GM21717 (cell line): ENCODE data around the gene TUBB4B.
"Not testable (repeated sequence)": the region's sequence is repeated elsewhere in the genome, so short reads cannot be mapped to it uniquely, and the experiment has no call there.

Experiments used
- ATAC-seq: cut with Tn5 transposase; IDR thresholded peaks from one replicate; pipeline ENCODE4 v1.9.1; 2021; ENCODE audit warnings: mild to moderate bottlenecking, moderate library complexity; ENCODE audit not compliant: unreplicated experiment

TUBB4B gene

DNA sequence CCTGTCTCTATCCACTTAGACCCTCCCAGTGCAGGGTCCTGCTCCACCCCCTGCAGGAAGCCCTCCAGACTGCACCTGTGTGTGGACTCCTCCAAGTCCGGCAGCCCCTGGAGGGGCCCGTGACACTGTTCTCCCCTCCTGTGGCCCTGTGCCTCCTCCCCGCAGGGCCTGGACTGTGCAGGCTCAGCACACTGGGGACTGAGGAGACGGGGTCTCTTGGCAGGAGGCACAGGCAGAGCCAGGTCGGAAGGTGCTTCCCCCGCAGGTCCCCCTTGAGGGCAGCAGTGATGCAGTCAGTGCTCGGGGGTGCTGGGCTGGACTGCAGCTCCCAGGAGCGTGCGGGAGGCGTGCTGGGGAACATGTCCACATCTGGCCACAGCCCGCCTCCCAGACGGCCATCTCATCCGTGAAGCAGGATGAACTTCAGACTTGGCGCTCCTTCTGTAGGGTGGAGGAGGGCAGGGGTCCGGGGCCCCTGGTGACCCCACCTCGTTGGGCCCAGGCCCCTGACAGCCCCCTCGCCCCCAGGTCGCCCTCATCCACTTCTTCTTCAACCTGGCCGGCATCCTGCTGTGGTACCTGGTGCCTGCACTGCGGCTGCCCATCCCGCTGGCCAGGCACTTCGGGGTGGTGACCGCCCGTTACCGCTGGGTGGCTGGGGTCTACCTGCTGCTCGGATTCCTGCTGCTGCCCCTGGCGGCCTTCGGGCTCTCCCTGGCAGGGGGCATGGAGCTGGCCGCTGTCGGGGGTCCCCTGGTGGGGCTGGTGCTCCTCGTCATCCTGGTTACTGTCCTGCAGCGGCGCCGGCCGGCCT, 5.5 kb upstream of the TUBB4B start:
- no peak for ATAC-seq

DNA sequence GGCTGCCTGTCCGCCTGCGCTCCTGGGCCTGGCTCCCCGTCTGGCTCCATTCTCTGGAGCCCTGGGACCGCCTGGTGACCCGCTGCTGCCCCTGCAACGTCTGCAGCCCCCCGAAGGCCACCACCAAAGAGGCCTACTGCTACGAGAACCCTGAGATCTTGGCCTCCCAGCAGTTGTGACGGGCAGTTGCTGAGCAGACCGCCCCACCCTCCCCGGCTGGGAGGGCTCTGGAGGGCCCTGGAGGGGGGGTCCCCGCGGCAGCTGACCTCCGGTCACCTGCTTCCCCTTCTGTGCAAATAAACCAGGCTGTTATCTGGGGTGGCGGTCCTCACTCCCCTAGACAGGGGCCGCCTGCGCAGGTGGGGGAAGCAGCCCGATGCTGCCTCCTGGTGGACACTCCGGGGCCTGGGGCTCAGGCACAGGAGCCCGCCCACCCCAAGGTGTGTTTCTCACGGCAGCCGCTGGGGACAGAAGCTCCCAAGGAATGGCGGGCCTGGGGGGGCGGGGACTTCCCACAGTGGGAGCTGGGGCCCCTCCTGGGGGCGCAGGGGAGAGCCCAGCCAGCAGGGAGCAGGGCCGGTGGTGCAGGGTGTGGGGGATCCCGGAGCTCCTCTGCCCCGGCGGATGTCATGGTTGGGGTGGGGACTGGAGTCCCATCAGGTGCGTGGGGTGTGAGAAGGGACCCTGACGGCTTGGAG, 4.7 kb upstream of the TUBB4B start:
- no peak for ATAC-seq

- ATAC-seq, result no peak
Measured at GRCh38 chr9:137236936-137237421, 4.1 kb upstream of the TUBB4B start.

DNA sequence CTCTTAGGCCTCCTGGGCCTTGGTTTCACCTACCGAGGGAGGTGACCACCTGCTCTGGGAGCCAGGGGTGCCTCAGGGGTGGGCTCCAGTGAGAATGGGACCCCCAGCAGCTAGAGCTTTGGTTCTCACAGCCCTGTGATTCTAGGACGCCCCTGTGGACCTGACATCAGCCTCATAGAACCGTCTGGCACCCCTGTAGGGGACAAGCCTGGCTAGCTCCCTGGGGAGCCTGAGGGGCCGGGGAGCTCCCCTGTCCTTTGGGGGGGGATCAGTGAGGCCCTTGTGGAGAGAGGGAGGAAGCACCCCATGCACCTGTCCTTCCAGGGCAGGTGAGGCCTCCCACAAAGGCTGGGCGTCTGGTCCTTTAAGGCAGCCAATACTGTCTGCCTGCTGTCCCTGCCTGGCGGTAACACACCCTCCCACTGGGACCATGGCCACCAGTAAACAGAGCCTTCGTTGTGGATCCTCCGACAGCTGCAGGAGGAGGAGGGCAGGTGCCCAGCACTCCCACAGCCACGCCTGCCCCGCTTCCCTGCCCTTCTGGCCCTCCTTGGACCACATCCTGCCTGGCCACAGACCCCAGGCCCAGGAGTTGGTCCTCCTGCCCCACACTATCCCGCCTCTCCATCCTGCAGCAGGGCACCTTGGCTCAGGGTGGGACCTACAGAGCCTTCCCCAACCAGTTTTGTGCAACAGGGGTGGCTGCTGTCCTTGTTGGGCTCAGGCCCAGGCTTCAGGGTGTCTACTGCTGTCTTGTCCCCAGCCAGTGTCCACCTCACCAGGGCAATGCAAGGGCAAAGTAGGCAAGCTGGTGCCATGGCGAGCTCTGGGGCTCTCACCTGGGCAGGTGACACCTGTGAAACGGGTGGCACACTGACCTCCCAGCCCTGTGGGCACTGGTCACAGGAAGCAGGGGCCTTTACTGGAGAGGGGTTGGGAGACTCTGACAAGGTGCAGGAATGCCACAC, 3.0 kb upstream of the TUBB4B start:
- ATAC-seq, result no peak

DNA sequence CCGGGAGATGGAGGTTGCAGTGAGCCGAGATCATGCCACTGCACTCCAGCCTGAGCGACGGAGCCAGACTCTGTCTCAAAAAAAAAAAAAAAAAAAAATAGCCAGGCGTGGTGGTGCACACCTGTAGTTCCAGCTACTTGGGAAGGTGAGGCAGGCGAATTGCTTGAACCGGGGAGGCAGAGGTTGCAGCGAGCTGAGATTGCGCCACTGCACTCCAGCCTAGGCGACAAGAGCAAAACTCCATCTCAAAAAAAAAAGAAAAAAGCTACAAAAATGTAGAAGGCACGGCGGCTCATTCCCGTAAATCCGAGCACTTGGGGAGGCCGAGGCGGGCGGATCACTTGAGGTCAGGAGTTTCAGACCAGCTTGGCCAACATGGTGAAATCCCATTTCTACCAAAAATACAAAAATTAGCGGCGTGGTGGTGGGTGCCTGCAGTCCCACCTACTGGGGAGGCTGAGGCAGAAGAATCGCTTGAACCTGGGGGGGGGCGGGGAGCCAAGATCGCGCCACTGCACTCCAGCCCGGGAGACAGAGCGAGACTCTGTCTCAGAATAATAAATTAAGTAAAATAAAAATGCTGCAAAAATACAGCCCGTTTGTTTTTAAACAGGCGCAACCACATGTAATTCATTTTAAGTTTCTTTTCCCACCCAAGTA, 1.4 kb upstream of the TUBB4B start:
- ATAC-seq, result not testable (repeated sequence)

- ATAC-seq, result peak; percentile 13
Measured at GRCh38 chr9:137240318-137240840, 708 bp upstream of the TUBB4B start.

- peak; percentile 12 for ATAC-seq
Measured at GRCh38 chr9:137241490-137242268, 592 bp downstream of the TUBB4B start.

DNA sequence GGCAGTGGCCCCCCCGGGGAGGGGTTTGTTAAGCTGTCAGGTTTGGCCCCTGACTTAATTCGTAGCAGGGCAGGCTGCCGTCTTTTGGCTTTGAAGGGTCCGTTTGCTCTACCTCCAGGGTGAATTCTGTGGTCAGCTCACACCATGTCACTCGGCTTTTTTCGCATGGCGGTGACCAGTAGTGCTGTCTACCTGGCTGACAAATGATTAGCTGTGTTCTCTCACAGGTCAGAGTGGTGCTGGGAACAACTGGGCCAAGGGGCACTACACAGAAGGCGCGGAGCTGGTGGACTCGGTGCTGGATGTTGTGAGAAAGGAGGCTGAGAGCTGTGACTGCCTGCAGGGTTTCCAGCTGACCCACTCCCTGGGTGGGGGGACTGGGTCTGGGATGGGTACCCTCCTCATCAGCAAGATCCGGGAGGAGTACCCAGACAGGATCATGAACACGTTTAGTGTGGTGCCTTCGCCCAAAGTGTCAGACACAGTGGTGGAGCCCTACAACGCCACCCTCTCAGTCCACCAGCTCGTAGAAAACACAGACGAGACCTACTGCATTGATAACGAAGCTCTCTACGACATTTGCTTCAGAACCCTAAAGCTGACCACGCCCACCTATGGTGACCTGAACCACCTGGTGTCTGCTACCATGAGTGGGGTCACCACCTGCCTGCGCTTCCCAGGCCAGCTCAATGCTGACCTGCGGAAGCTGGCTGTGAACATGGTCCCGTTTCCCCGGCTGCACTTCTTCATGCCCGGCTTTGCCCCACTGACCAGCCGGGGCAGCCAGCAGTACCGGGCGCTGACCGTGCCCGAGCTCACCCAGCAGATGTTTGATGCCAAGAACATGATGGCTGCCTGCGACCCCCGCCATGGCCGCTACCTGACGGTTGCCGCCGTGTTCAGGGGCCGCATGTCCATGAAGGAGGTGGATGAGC, 1.4 kb downstream of the TUBB4B start:
- ATAC-seq, result no peak

GRCh38 chr9:137243266-137243625, 2.2 kb downstream of the TUBB4B start:
- ATAC-seq, result not testable (repeated sequence)

DNA sequence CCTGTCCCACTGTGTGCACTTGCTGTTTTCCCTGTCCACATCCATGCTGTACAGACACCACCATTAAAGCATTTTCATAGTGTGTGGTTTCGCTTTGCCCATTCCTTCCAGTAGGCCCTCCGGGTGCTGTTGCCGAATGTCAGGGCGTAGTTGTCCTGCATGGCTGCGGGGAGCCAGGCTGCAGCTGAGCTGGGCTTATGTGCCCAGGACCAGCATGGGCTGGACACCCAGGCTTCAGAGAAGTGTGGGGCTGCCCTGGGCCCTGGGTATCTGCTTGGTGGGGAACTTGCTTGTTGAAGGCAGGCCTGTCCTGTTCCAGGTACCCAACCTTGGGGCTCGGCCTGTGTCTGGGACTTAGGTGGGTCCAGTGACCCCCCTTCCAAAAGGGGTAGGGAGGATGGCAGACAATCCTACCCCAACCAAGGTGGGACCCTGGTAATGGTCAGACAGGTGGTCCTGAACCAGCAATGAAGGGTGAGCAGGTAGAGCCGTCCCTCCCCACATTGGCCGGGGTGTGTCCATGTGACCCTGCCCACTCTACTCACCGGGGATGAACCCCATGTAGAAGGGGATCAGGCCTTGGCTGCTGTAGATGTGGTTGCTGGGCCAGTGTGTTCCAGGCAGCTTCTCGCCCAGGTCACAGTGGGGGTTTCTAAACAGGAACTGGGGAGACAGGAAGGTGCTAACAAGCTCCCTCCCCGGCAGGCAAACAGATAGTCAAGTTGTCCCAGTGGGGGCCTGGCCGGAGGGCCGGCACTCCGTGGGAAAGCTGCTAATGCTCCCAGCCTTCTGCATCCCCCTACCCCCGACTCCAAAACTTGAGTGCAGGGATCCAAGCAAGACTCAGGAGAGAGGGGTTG, 2.8 kb downstream of the TUBB4B start:
- ATAC-seq, result no peak

GRCh38 chr9:137244486-137245449, 3.7 kb downstream of the TUBB4B start:
- ATAC-seq, result no peak

DNA sequence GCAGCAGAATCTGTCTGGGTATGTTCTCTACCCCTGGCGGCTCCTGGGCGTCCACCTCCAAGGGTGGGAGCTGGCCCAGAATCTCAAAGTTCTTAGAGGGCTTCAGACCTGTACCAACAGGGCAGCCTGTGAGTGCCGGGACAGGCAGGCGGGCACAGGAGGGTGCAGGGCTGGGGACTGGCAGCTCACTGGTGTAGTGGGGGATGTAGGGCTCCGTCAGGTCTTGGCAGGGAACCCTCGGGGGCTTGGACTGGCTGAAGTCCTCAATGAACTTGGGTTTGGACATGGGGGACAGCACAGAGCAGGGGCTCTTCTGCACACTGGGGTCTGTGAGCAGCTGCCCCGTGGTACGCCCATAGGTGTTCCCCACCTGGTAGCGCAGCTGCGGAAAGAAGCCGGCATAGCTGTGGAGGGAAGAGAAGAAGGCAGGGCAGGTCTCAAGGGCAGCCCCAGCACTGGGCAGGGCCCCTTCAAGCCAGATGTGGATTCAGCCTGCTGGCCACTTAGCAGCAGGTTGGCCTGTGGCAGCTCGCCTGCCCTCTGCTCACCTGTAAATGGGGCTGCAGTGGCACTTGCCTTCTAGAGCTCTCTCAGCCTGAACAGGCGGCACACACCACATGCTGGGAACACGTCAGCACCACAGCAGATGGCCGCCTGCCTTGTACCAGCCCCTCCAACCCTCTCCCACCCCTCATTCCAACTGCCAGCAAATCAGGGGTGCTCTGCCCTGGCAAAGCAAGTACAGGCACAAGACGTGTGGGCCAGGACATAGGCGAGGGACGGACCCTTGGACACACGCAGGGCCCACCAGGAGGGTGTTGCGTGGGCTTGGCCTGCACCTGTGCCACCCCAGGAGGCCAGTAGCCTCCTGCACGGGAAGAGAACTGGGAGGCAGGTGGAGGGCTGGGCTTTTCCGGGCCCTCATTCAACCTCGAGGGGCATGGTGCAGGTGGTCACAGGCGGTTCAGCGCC, 4.6 kb downstream of the TUBB4B start:
- no peak for ATAC-seq

- ATAC-seq, result no peak
Measured at GRCh38 chr9:137247135-137247915, 6.2 kb downstream of the TUBB4B start.

- no peak for ATAC-seq
Measured at GRCh38 chr9:137247916-137248175, 6.8 kb downstream of the TUBB4B start.
